Measurements from ENCODE around the gene CPA2. TPM values are rescaled to one million over a fixed set of nuclear protein-coding genes. Genes with fewer than 3 reads are reported as not detected.

CPA2 gene
- polyA plus RNA-seq, 1 donor: 0.28 TPM

DNA sequence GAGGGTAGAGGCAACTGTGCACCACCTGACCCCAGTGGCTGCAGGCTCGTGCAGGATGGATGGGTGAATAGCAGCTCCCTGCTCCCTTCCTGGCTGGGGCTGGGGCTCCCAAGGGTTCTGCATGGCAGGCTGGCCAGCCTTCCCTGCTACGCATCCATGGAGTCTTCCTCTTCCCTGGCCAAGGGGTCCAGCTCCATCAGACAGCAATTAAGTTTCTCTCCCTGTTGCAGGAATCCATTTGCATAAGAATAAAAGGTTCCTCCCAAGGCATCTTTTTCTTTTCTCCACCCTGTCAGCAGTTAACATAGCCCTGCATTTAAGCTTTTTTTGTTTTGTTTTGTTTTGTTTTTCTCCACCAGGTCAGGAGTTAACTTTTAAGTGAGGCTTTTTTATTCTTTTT lies 10.0 kb upstream of the CPA2 start:
- DNase-seq: no peak

- DNase-seq: no peak
These were observed 8.1 kb upstream of the CPA2 start for GRCh38 chr7:130258494-130259078.

DNA sequence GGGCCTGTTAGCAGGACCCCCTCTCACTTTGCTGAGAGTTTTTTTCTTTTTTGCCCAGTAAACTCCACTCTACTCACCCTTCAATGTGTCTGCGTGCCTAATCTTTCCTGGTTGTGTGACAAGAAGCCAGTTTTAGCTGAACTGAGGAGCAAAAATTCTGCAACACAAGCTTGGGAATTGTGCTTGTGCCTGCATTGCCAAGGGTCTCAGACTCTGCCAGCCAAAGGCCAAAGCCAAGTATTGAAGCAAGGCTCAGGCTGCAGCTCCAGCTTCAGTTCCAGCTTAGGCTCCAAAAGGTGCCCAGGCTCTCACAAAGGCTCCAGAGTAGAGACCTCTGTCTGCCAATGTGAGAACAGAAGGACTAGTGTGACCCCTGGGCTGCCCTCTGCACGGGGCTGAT lies 4.2 kb upstream of the CPA2 start:
- no peak for DNase-seq

- no peak for DNase-seq
These were observed 3.5 kb upstream of the CPA2 start for GRCh38 chr7:130263130-130263529.

DNA sequence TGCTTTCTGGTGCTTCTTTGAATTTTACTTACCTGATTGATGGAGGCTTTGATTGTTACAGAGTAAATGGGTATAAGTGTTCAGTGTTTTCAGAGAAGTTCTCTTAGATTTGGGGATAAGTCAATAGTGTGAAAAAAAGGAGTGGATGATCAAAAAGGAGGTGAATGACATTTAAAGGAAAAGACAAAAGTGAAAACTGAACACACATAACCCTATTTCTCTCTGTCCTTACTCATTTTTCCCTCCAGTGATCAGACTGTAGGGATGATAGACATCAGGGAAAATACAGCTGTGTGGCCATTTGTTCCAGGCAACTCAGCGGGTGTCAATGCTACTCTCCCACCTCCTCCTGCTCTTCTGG lies 278 bp downstream of the CPA2 start:
- no peak for DNase-seq

GRCh38 chr7:130268463-130269317 lies 2.0 kb downstream of the CPA2 start:
- DNase-seq: no peak

DNA sequence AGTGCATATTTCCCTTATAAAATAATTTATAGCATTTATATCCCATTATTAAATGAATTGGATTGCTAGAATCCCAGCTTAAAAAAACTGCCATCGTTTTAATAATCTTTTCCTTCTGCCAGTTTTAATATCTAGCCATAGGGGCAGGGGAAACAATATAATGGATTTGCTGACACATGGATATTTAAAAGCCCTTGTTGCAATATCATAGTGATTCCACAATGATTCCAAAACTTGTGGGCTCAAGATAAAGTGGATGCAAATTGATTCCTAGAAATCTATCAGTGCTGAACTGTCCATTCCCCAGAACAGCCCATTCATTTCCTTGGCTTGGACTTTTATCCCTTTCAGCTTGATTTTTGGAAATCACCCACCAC lies 2.6 kb downstream of the CPA2 start:
- DNase-seq: no peak

- DNase-seq: no peak
These were observed 4.5 kb downstream of the CPA2 start for GRCh38 chr7:130270947-130271800.

- DNase-seq: peak; percentile 58
These were observed 5.9 kb downstream of the CPA2 start for GRCh38 chr7:130272381-130273080.

DNA sequence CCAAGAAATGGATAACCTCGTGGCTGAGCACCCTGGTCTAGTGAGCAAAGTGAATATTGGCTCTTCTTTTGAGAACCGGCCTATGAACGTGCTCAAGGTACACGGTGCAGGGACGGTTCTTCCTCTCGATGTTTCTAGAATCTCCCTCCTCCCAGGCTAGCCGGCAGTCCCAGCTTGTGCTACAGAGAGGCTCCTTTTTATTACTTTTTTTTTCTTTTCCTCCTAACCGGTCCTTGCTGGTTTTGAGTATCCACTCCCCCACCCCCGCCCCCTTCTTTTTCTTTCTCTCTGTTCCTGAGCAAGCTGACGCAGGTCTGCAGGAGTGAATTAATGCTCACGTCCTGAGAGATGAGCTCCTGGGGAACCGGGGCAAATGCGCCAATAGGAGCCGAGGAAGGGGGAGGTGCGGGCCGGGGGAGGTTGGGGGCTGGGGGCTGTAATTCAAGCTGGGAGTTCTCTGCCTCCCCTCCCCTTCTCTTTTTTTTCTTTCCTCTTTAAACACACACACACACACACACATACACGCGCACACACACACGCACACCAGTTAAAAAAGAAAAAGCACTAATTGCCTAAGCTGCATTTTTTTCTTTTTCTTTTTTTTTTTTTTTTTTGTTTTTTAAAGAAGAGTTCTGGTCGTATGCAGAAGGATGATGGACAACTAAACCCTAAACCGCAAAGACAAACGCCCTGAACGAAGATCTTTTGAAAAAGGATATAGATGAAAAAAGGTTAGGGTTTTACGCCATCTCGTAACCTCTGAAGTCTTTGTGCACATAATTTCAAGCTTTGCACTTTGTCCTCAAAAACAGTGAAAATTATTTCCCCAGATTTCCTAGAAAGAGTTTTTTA lies 6.6 kb downstream of the CPA2 start:
- DNase-seq: peak; percentile 94

DNA sequence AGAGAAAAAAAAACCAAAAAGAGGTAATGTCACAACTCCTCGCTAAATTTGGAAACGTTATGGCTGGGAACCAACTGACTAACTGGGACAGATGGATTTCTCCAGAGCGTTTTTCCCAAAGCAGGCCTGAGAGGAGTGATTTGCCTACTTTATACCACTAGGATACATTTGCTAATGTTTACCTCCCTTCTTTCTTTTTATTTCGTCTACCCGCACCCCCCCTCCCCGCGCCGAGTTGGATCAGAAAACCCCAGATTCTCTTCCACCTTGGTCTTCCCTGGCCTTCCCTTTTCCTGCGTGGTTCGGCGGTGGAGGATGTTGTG lies 7.2 kb downstream of the CPA2 start:
- DNase-seq: peak; percentile 80

DNA sequence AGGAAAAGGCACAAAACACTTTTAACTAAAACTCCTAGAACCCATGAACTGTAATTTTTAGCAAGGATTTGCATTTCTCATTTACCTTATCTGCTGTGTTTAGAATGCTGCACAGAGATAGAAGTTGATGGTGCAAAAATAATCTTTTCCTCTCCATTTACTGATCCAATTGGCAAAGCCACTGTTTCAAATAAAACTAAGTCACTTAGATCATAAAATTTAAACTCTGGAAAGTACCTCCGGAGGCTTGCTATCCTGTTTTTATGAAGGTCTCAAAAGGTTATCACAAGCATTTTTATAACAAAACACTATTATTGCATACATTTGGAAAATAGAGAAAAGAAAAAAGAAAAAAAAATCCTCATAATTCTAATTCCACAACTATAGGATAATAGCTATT lies 7.6 kb downstream of the CPA2 start:
- no peak for DNase-seq

- DNase-seq: no peak
These were observed 8.4 kb downstream of the CPA2 start for GRCh38 chr7:130274983-130275591.

DNA sequence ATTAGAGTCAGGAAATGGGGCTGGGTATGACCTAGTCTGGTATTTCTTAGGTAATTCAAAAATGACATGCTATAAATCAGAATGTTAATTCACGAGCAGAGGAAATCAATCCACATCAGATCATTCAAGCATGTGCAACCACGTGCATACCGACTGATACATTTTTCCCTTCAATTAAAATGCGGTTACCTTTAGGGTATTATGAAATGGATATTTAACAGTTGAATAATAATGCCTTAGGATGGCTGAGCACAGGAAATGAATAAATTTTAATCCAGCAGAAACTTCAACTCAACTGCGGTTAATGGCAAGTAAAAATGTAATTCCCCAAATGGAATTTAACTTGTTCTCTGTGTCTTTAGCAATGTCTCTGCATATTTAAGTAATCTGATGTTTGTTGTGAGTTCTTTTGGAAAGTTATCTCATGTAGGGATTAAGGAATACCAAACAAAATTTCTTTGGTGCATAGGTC lies 9.2 kb downstream of the CPA2 start:
- no peak for DNase-seq

- DNase-seq: no peak
These were observed 10.4 kb downstream of the CPA2 start for GRCh38 chr7:130276796-130277762.

DNA sequence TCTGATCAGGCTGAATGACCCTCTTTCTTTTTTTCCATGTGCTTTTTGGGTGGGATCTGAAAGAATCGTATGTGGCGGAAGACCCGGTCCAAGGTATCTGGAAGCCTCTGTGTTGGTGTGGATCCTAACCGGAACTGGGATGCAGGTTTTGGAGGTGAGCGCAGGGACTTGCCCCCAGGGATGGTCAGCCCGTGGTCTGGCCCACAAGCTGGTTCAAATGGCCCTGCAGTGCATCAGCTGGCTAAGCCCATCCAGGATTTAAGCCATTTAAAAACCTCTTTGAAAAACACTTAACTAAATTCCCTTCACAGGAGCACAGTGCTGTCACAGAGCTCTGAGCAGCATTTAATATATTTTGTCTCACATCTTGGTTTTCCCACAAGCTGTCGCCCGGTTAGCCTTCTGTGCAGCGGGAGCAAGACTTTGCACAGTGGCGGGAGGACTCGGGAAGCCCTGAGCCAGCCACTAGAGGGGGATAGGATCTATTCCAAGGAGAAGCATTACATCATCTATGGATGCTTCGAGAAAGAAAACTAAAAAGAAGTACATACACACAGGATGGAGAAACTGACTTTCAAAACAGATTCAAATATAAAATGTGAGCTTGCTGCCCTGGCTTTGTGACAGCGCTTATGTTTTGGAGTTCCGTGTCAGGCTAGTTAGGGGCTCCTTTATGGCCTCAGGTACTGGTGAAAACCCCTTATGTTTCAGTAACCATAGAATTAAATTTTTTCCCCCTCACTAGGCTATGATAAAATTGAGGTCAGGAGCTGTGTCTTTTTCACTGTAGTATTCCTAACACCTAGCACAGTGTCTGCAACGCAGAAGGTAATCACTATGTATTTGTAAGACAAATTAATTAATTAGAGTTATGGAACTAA lies 11.3 kb downstream of the CPA2 start:
- peak; percentile 80 for DNase-seq

DNA sequence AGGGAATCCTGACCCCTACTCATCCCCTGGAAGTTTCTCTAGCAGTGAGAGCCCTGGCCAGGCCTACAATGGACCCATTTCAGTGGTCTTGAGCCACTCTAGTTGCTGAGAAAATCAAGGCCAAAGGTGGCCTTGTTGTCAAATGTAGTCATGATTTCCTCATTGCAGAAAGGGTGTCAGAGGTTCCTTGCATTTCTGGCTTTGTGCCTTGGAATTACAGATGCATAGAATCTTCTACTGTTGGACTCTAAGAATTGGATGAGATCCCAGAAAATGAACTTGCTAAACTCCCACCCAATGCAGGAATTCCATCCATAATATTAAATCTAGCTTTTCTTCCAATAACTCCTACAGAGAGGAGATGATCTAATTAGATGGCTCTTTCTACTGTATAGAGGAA lies 12.2 kb downstream of the CPA2 start:
- peak; percentile 80 for DNase-seq

DNA sequence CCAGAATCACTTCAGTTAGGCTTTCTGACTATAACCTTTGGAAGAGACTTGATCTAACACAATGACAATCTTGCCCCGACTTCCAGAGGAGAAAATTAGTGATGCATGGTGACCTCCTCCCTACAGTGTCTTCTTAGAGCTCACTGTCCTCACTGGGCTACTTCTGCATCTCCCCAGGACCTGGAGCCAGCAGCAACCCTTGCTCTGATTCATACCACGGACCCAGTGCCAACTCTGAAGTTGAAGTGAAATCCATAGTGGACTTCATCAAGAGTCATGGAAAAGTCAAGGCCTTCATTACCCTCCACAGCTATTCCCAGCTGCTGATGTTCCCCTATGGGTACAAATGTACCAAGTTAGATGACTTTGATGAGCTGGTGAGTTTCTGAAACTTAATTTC lies 12.6 kb downstream of the CPA2 start:
- DNase-seq: no peak

GRCh38 chr7:130279906-130280305 lies 13.2 kb downstream of the CPA2 start:
- DNase-seq: no peak

All from hindlimb muscle (tissue), 1 donor.